Stimulated activated CD4-positive, alpha-beta T cell treated with anti-CD3 and anti-CD28 coated beads, Interleukin-1b, Interleukin-23, amount 100 ng/mL, for 1 hour (primary cell): Measurements from ENCODE around the gene FRZB.
"Not testable (repeated sequence)": the region's sequence is repeated elsewhere in the genome, so short reads cannot be mapped to it uniquely, and the experiment has no call there.

ENCODE experiments used
- DNase-seq, 2 donors: peaks; one replicate each; pipeline ENCODE4 v3.0.0-alpha.2; 2020; ENCODE audit warnings: low read depth in 2 of 2

FRZB gene

DNA sequence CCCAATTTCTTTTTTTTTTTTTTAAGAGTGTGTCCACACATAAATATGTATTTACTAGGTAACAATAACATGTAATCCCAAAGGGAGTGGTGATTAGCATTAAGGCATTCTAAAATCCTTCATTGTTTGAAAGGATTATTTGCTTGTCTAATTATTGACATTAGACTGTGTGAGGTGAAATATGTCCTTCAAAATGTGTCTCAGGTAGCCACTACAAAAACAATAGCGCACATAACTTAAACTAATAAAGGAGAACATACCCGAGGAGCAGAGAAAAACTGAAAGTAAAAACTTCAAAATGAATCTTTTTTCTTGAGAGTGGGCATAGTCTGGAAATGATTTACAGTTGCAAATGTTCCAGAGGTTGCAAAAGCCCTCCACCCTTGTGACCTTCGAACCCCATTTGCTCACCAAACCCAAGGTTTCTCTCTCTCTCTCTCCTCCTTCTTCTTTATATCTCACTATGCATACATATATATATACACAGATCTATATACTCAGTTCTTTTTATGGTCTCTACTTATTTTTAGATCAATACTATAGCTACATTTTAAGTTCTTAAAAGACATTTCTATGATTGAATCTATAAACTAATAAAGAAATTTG lies 24.4 kb upstream of the FRZB start:
- no peak for DNase-seq

DNA sequence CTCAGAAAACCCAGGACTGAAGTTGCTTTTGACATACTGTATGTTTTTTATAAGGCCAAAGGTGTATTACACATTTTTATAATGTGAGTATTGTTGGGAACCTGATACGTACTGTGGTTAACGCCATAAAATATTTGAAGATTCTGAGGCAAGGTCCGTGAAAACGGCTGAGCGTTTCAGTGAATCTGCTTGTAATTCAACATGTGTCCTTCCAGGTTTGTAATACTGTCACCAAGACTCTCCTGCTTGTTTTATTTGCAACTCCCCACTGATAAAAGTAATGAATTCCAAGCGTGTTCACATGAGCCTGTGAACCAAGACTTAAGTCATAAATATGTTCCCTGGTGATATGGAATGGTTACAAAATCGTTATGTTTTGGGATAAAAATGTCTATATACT lies 23.9 kb upstream of the FRZB start:
- no peak for DNase-seq

DNA sequence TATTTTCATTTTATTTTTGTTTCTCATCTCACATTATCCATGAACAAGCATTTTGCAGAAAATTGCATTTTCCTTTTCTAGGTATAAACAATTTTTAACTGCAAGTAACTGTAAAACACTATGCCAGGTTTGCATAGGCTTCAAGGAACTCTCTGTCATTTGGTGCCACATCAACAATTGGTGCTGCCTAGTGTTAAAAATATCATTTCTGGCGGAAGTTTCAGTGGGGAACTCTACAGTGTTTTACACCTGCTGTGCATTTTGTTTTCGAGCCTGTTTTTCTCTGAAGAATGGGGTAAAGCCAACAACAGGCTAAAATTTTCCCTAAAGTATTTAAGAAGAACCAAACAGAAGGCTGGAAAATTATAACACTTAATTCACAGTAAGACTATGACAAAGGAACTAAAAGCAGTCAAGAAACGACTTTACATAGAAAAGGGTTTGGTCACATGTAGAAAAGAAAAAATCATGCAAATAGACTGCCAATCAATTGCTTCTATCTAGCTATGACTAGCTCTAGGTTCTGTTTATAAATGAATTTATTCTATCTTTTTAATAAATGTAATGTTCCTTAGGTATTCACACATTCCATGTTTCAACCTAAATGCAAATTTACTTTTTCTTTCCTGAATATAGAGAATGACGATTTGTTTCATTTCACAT lies 21.4 kb upstream of the FRZB start:
- DNase-seq, result no peak

DNA sequence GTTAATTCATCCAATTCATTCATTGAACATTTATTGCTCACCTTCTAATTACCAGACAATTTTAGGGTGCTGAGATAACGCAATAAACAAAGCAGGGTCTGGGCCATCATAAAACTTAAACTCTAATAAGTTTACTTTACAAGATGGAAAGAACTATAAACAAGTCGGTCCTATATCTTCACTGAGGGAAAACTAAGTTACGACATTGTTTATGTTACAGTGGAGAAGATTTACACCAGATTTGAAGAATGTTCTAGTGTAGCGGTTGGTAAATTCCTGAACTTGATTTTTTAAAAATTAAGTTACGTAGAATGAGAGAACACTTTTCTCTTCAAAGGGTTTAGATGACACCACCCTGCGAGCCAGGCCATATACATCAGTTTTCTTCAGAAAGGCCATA lies 20.7 kb upstream of the FRZB start:
- no peak for DNase-seq

DNA sequence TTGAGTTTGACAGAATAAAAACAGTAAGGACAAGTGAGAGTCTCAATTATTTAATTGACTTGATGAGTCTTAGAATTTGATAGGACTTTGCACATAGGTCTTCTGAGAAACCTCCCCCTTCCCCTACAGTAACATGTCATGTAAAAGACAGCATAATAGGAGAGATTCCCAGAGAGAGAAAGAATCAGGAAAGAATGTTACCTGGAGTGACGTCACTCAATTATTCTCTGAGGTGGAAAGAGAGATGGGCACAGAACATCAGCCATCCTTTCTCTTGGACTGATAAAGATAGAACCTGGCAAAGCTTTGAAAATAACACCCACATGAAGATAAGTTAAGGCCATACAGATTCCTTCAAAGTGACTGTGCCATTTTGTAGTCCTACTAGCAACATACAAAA lies 19.3 kb upstream of the FRZB start:
- no peak for DNase-seq

DNA sequence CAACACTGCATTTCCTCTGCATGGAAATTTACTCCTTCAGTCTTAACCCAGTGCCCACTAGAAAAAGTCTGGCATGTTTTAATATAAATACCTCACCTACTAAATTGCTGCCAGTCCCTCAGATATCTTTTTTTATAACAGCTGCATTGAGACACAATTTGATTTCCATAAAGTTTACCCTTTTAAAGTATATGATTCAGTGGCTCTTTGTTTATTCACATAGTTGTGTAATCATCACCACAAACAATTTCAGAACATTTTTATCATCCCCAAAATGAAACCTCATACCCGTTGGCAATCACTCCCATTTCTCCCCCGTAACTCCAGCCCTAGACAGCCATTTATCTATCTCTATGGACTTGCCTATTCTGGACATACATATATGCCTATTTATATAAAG lies 17.0 kb upstream of the FRZB start:
- no peak for DNase-seq

DNA sequence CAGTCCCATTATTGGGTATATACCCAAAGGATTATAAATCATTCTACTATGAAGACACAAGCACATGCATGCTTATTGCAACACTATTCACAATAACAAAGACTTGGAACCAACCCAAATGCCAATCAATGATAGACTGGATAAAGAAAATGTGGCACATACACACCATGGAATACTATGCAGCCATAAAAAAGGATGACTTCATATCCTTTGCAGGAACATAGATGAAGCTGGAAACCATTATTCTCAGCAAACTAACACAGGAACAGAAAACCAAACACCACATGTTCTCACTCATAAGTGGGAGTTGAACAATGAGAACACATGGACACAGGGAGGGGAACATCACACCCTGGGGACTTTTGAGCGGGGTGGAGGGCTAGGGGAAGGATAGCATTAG lies 13.7 kb upstream of the FRZB start:
- DNase-seq, result not testable (repeated sequence)

DNA sequence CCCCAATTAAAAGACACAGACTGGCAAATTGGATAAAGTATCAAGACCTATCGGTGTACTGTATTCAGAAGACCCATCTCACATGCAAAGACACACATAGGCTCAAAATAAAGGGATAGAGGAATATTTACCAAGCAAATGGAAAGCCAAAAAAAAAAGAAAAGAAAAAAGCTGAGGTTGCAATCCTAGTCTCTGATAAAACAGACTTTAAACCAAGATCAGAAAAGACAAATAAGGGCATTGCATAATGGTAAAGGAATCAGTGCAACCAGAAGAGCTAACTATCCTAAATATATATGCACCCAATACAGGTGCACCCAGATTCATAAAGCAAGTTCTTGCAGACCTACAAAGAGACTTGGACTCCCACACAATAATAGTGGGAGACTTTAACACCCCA lies 10.2 kb upstream of the FRZB start:
- DNase-seq, result not testable (repeated sequence)

DNA sequence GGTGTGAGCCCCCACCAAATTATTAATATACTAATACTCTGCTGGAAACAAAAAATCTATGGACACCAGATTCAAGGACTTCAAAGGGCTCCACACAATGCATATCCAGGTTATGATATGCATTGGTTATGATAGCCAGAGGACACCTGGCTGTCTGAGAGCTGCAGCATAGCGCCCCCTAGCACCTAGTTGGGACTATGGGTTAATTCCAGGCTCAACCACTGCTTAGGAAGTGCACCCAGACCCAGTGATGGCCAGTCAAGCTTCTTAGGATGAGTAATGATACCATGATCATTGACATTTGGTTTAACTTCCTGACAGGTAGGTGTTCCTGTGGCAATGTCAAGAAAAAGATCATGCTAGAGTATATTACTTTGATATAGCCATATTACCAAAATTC lies 3.8 kb upstream of the FRZB start:
- DNase-seq, result no peak

DNA sequence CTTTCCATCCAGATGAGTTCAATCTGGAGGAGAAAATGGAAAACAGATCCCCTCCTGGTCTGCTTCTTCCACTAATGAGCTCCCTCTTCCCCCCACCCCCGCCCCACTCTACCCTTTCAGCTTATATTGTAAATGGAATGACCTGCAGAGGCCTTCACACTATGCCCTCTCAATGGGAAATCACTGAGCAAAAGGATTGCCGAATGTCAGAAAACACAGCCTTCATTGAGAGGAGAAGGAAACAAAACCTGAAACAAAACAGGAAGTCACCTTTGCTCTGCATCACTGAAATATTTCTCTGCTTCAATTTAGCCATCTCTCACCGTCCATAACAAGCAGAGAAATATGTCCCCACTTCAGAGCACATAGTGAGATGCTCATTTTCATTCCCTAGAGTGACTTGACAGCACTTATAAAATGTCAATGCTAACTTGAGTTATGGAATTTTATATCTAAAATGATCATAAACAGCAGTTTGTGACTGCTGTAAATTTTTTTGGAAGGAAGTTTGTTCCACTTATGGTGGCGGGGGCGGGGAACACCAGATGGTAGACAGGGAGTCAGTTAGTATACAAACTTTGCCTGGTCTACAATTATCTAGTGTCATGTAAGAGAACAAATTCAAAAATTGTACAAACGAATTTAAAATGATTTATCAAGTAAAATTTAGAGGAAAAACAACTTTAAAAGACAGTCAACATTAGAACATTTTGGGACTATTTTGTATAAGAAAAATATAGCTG lies 1.8 kb upstream of the FRZB start:
- DNase-seq, result no peak

DNA sequence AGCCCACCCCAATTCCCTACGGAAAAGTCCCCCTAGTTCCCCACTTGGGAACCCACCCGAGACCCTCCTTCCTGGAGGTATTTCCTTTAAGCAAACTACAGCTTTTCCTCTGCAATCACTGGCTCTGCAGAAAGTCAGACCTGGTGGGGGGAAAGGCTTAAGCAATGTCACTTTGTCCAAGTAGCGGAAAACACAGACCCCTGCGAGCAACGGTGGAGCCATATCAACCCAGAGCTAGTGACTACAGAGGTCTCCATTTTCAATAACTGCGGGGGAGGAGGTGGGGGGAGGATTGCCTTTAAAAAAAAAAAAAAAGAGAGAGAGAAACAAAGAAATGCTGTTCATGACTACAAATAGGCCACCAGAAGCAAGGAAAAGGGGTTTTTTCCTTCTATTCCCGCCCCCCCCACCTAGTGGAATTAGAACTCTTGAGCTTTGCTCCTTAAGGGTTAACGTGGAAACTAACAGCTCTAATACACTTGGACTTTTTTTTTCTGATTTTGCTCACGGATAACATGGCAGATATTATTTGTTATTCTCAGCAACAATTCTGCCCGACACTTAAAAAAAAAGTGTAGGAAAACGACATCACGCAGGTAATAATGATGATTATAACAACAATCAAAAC lies 1.1 kb upstream of the FRZB start:
- no peak for DNase-seq

DNA sequence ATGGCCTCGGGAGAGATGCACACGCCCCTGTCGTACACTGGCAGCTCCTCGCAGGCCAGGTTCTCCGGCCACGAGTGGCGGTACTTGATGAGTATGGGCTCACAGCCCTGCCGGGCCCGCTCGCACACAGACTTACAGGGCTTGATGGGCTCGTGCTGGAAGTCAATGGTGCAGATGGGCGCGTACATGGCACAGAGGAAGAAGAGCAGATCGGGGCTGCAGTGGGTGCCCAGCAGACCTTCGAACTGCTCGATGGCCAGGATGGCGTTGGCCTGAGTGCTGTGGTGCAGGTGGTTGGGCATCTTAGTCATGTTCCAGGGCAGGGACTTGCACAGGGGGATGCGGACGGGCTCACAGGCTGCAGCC lies 359 bp downstream of the FRZB start:
- DNase-seq, result no peak

DNA sequence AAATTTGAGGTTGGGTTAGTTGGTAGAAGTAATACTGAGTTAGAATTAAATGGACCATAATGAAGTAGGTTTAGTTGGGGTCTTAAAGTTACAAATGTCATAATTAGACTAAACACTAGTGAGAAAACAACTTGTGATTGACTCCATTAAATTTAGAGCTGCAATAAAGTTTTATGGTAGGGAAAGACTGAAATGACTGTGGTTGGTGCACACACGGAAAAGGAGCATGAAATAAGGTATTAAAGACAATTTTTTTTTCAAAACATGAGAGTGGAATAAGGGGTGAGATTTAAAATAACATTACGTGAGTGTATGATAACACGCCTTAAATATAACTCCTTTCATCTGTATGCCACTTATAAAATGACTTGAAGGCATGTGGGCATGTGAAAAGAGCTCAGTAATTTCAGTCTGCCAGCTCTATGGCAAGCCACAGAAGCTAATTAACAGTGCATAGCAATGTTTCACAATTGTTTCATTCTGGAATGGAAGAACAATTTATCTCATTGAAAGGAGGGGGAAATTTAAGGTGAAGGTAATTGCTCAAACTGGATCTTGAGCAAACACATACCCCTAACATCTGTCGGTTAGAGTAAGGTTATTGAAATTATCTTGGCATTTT lies 1.4 kb downstream of the FRZB start:
- no peak for DNase-seq

DNA sequence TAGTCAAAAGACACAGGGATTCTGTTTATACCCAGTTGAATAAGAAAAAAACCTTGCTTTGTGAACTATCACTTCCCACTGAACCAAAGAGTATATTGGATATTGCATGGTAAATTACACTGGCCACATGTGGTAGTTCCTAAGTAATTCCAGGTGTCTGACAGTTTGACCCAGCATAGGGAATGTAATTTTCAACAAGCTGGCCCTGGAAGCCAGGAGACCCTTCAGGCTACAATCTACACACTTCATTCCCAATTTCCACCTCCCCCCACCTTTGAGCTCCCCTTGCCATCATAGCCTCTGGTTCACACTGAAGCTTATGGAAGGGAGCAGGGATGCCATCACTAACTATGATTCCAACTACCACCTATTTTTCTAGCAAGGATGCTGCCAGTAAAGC lies 2.8 kb downstream of the FRZB start:
- no peak for DNase-seq

DNA sequence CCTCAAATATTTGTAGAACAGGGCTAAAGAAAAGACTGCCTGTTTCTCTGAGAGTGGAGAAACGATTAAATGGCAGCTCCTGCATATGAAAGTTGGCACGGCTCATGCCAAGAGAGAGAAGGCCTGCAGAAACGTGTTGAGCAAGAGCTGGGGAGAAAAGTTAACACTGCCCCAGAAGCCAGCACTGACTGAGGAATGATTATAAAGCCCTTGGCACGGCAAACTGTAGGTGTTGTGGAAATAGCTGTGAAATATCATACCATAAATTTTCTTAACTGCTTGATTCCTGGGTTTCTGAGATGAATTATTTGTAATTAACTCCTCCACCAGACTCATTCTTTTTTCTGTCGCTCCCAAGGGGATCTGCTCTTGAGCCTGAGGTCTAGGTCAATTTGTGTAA lies 4.3 kb downstream of the FRZB start:
- no peak for DNase-seq

DNA sequence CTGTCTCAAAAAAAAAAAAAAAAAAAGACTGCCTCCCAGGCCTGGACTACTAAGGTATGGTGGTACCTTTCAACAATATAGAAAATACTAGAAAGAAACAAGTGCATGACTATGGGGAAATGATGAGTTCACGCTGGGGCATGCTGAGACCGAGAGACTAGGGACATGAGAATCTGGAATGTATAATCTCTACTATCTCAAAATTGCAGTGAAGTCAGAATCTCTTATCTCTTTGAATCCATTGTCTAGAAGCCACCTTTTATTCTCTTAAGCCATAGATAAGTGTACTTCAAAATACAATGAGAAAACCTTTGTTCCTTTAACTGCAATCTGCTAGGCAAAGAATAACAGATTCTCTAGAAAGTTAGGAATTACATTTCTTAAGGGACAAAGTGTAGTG lies 5.6 kb downstream of the FRZB start:
- no peak for DNase-seq

DNA sequence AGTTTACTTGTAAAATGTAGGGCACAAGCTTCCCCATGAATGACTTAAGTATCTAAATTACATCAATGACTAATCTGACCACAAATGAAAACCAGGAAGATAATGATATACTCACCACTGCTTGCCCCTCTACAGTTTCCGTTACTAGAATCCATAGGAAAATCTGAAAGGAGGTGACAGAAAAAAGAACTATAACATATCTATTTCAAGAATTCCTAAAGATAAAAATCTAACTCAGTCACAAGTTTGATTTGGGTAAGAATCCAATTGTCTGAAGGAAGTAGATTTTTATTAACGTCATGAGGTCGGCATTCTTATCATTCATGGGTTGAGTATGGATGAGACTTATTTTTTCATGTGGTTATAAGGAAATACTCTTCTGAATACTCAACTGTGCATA lies 7.8 kb downstream of the FRZB start:
- DNase-seq, result no peak

DNA sequence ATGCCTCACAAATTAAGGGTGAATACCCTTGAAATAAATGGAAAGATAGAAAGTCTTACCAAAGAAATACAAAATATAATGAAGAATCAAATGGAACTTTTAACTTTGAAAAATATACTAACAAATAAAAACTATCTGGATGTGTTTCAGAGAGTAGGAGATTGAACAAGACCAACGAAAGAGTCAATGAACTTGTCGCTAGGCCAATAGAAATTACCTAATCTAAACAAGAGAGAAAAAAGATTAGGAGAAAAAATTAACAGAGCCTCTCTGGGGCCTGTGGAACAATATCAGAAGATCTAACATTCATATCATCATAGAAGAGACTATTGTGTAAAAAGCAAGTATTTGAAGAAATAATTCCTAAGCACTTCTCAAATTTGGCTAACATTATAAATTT lies 11.1 kb downstream of the FRZB start:
- DNase-seq, result no peak

DNA sequence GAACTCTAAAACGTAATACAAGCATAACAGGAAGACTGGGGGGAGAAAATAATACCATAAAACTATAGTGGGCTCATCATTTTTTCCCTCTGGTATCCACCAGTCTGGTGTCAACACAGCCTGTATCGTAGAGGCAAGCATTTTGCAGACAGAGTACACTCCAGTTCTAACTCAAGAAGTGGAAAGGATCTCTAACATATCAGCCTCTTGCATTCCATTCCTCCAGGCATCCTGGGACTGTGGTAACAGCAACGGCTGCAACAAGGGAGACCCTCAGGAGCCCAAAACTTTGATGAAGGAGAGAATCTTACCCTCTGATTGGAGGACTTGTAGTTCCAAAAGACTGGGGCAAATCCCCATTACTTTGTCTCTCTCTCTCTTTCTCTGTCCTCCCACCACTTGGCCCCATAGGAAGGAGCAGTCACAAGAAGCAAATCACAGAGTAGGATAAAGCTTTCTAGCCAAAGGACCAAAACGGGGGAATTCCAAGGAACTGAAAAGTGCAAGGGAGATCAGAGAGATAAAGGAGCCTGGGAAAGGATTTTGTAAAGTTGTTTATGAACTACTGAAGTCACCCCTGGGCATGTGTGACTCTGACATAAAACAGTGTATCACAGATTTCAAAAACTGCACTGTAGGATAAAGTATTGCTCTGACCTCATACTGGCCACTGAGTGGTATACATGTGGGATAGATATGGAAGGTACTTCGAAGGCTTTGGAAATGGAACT lies 11.9 kb downstream of the FRZB start:
- DNase-seq, result no peak

DNA sequence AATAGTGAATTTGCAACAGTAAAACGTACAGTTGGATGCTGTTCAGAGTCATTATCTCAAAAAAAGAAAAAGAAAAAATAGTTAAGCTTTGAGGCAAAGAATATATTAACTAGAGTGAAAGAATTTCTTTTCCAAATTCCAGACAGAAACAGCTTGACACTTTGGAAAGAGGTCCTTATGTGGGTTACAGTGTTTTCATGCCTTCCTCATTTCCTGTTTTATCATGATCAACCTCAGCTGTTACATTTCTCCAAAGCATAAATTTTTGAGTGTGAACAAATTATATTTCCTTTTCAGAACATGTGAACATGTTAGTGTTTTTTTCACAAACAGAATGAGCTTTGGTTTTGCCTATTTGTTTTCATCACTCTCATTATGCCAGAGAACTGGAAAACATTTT lies 13.6 kb downstream of the FRZB start:
- no peak for DNase-seq

DNA sequence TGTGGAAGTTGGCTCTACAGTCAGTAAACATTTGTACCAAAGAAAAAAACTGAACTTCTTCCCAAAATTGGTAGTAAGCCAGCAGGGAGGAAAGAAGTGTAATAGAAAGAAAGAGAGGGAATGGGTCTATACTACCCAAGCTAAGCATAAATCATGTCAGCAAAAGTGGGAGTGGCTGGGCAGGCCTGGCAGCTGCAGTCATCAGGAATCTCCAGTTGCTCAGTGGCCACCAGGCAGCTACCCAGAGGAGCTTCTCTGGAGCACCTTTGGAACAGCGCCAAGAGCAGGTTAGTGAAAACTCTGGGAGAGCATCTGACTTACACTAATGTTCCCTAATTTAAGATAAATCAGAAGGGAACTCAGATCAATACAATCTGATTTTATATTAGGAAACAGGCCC lies 14.3 kb downstream of the FRZB start:
- no peak for DNase-seq
